Stimulated activated CD8-positive, alpha-beta memory T cell treated with anti-CD3 and anti-CD28 coated beads, Interleukin-12 subunit alpha, Interleukin-12 subunit beta, amount 100 ng/mL, for 1 hour (primary cell): ENCODE results near the gene HIC1.

Experiments used
- DNase-seq: peaks from one replicate; pipeline ENCODE4 v3.0.0-alpha.2; 2020; ENCODE audit warnings: low read depth

Gene HIC1

DNA sequence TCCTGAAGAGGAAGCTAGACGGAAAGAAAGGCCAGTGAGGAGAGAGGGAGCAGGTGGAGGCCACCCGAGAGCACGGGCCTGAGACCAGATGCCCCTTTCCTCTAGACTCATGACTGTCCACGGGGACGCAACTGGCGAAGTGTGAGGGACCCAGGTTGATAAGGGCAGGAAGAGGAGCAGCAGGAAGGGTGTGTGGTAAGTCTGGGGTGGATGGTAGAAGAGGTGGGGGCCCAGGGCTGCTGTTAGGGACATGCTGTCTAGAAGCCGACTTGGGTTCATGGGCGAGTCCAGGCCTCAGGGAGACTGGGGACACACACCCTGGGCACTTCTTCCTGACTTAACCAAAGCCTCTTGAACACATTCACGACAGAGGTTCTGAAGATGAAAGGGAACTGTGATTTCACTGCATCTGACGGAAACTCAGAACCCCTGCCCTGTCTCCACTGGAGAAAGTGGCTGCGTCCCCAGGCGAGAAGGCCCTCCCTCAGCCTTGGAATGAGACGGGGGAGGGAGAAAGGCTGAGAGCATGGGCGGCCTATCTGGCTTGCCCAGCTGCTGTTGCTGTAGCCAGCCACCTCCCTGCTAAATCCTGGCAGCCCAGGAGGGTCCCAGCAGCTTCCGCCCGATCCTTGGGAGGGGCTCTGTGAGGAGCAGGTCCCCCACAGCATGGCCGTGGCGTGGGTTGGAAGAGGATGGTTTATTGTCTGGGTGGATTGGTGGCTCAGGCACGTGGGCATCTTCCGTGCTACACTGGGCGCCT is 6.0 kb downstream of the HIC1 start:
- DNase-seq: no peak

DNA sequence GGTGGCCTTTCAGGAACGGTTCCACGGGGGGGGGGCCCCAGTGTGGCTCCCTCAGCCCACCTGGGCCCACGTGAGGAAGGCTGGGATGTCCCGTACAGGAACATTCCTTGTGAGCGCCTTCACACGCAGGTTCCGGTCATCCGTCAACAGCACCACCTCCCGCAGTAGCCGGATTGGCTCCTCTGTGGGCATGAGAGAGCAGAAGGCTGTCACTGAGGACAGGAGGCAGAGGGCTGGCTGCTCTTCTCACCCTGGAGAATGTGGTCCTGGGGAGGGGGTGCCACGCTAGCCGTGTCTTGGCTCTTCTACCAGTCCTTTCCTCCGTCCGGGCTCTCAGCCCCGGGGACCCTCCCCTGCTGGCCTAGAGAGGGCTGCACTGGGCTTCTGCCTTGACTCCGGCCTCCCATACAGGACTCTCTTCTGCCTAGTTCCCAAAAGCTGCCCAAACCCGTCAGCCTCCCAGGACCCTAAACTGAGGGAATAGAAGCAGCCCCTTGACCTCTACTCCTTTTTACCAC is 6.6 kb downstream of the HIC1 start:
- DNase-seq: no peak

DNA sequence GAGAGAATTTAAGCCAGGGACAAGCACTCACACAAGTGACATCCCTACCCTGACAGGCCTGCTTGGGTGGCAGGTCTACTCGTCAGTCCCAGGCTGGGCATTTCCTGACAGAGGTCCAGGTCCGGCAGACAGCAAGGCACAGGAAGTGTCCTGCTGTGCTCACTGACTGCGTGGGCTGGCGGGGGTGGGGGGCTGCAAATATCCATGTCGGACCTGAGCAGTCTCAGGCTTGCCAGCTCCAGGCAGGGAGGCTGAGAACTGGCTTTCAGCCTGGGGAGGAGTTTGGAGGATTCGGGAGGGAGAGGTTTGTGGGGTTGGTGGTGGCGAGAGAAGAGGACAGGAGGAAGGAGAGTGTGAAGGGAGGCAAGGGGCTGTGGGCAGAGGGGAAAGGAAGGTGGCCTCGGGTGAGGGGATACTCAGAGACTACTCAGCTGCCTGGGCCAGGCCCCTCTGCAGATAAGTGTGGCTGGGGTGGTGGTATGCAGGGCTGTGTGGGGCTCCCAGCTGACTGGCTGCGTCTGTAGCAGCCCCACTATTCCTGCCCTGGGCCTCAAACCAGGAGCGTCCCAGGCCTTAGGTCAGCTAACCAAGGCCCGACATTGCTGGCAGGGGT is 7.8 kb downstream of the HIC1 start:
- no peak for DNase-seq

DNA sequence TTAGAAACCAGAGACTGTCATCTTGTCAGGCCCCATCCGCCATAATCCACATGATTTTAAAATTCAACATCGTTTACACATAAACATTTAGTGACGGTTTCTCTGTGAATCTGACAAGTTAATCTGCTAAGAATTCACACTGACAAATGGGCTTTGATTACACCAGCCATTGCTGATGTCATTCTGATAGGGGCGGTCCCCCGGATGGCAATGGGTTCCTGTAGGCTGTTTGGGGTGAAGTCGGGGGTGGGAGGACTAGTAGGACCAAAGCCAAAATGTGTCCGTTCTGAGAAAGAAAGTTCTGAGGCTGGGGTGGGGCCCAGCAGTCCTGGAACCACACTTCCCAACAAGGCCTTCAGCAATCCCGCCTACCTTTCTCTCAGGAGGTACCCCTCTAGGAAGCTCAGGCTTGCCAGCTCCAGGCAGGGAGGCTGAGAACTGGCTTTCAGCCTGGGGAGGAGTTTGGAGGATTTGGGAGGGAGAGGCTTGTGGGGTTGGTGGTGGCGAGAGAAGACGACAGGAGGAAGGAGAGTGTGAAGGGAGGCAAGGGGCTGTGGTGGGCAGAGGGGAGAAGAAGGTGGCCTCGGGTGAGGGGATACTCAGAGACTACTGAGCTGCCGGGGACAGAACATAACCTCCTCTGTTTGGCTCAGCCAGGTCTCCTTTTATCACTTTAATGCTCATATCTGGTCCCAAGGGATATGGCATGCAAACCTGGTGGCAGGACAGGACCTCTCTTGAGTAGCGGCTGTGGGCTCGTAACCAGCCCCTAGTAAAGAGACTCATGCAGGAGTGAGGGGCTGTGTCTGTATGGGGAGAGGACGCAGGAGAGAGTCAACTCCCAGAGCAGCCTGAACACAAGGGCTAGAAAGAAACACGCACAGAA is 8.6 kb downstream of the HIC1 start:
- no peak for DNase-seq

DNA sequence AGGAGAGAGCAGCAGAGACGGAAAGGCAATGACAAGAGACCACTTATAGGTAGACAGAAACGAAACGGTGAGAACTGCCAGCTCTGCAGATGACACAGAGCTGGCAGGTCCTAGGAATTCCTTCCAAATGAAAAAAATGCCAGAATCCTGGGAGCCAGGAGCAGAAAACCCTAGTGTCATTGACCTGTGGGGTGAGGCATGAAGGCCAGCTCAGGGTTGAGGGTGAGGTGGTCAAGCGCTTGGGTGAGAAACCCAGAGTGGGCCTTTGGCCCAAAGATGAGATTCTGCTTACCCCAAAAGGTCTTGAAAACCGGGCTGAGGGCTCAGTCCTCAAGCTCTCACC is 9.2 kb downstream of the HIC1 start:
- no peak for DNase-seq

DNA sequence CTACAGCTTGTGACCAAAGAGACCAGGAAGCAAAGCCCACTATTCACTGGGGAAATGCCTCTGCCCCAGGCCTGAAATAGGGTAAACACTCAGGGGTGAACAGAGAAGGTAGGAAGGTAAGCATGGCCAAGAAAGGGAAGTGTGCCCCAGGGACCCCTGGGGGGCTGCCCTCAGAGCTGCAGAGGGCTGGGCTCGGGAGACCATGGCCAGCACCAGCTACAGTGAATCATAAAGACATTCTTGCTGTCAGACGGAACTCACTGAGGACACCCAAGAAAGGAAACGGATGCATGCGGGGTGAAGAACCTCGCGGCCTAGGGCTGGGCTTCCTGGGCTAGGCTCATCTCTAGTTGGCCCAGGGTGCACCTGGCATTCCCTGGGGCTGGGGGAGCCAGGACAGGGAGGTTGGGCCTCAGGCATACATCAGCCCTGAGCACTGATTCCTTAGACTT is 9.6 kb downstream of the HIC1 start:
- DNase-seq: no peak

DNA sequence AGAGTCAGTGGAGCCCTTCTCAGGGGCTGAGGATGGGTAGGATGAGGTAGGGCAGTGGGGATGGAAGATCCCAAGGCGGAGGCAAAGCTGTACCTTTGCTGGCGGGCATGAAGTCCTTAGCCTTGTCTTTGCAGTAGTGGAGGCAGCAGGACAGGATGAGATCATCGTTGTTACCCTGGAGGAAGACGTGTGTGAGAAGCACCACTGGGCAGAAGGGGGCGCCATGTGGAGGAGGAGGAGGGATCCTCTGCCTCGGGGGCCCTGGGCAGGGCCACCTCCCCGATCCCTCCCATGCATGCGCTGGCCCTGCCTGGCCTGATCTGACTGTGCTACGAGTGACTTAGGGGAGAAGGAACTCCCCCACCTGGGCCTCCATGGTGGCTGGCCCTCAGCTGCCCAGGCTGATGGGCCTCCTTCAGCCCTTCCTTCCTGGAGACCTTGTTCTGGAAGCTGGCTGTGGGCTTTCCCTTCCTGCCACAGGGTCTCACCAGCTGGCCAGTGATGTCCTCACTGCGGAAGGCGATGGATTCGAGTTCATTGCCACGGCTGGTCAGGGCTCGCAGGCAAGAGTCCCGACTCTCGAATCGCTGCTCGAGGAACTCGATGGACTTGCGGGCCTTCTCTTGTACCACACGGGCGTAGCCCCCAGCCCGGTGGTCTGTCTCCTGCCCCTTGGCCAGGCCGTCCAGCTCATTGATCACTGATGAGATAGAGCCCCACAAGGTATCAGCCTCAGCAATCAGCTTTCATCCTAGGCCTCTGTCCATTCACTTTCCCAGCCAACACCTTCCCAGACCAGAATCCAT is 10.3 kb downstream of the HIC1 start:
- no peak for DNase-seq

DNA sequence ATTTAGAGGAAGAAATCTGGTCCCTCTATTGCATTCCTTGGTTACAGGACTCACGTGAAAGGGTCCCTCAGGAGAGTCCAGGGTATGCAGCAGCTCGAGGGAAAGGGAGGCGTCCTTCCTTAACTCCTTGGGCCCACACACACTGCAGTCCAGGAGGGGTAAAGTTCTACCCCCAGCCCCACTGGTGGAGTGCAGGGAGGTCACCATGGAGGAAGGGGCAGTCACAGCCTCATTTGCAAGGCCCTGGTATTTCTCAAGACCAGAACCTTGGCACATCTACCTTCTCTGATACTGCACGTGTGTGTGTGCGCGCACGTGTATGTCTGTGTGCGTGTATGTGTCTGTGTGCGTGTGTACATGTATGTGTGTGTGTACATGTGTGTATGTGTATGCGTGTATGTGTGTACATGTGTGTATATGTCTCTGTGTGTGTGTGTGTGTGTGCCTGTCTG is 11.1 kb downstream of the HIC1 start:
- no peak for DNase-seq

DNA sequence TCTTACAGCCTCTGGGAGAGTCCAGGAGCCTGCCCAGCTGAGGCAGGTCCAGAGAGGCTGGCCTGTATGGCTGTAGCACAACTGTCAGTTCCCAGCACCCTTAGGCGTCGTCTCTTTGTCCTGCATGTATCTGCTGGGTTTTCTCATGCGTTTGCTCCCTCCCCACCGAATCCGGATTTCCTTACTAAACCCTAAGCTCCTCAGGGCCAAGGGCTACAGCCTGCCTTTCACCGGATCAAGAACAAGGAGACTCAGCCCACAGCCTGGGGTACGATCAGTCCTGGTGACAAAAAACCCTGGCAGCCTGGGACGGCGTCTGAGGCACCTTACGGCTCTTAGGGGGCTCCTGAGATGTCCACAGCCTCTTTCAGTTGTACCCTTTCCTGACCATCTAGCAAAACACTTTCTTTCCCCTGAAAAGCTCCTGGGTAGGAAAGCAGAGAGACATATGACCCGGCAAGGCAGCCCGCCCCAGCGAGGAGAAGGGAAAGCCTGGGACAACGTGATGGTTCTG is 12.2 kb downstream of the HIC1 start:
- DNase-seq: no peak

DNA sequence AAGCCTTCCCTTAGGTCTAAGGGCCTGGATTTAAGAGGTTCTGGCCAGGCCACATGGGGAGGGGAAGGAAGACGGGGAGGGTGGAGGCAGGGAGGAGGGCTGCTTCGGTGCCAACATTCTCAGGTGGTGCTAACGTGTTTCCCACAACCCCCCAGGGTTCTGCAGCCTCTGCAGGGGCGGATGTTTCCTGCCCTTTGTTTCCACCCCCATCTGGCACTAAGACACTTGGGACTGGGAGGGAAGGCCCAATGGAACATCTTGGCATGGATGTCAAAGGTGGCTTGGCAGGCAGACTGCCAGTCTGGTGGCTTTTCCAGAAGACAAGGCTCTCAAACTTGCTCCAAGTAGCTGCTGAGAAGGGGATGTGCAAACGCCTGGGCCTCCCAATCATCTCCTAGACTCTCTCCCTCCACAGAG is 12.7 kb downstream of the HIC1 start:
- no peak for DNase-seq

DNA sequence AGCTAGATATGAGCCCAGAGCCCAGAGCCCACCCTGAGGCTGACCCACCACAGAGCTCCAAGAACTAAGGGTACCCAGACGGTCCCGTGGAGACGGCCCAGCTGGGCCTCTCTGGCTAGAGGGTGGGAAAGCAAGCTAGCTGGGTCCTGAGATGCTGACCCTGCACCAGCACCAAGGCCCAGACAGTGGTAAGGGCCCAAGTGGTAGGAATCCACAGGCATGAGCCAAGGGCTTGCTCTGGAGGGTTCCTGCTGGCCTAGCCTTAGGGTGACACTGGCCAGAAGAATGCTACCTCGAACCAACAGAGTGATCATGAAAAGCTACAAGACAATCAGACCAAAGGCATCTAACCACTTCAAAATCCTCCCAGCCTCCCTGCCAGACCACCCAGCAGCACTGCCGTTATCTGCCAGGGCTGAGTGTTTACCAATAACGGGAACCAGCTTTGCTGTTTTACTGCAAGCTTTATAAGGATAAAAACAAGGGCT is 13.2 kb downstream of the HIC1 start:
- DNase-seq: no peak

DNA sequence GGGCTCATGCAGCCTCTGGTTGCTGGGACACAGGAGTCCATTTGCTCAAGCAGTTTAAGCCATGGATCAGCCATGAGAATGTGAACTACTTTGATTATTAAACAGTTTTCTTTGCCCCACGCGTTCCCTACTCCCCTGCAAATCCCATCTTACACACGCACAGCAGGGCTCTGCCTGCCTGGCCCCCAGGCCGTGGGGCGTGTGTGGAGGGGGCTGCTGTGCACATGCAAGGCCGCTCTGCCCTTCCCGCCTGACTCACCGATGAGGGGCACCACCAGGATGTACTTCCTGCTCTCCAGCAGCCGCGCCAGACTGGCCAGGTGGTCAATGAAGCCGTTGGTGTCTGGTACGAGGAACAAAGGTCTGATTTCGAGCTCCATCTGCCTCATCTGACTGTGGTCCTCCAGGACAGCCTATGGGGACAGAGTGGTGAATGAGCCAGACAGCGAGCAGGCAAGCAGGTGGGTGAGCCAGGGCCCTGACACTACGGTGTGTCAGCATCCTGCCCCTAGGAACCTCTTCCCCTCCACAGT is 13.7 kb downstream of the HIC1 start:
- no peak for DNase-seq

DNA sequence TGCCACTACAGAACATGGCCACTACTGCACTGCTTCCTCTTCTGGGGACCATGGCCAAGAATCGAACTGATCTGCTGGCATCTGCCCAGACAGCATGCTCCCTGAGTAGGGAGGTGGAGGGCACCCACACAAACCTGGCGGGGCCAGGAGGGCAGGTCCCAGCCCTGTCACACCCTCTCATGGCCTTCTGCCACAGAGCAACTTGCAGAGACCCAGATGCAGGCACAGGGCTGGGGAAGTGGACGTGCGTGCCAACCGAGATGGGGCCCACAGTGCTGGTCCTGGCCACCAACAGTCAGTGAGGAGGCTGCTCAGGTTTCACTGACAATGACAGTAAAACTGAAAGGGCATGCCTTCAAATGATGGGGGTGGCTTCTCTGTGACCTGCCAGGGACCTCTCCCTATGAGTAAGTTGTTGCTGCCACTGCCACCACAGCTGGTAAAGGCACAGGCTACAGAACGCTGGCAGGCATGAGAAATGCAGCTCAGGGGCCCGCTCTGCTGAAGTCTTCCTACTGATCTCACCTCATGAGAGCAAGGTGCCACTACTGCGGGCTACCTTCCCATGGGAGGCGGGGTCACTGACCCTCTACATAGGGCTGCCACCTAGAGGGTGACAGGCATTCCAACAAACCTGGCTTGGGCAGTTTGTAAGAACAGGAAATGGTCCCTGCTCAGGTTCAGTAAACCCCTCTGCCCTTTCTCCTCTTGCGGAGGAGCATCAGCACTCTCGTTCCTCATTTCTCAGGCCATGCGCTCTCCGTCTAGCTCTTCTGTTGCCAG is 15.5 kb downstream of the HIC1 start:
- no peak for DNase-seq

DNA sequence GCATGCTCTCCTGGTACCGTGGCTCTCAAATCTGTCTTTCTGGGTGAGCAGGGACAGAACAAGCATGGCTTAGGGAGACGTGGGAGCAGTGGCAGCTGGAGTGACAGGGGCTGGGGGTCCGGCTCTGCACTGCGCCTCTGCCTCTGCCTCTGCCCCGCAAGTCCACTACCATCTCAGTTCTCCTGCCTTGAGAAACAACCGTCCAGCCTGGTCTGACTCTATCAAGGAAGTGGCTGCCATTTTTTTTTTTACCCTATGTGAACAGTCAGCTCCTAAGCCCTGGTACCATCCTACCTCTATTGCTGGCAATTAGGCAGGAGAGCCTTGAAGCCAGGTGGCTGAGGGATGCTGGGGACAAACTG is 16.1 kb downstream of the HIC1 start:
- no peak for DNase-seq

DNA sequence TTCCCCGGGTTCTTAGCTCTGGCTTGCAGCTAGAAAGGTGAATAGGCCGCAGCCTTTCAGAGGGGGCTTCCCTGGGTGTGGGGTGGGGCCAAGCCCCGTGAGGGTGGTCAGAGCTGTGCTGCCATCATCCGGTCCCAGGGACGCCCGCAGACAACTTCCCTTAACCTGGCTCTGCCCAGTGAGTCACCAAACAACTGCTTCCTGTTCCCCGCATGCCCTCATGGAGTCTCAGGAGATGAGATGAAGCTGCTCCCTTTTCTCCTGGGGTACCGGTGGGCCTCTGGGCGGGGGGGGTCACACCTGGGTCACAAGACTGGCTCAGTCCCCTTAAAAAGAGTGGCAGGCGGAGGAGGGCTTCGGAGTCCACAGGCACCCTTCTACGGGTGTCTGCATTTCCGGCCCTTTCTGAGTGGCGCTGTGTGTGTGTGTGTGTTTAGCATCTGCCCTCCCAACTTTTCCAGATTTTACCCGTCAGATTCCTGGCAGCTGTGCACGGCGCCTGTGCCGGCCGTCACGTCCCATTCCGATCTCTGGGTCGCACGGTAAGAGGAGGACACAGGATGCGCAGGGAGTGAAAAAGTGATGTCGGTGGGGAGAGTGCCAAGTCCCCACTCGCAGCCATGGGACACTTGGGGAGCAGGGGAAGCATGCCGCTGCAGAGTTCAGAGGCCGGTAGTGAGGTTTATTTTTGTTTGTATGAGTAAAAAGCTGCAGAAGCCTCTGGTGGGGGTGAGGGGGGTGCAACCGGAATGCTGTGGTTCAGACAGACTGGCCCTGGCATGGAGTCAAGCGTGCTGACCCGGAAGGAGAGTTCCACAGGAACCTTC is 16.8 kb downstream of the HIC1 start:
- no peak for DNase-seq

DNA sequence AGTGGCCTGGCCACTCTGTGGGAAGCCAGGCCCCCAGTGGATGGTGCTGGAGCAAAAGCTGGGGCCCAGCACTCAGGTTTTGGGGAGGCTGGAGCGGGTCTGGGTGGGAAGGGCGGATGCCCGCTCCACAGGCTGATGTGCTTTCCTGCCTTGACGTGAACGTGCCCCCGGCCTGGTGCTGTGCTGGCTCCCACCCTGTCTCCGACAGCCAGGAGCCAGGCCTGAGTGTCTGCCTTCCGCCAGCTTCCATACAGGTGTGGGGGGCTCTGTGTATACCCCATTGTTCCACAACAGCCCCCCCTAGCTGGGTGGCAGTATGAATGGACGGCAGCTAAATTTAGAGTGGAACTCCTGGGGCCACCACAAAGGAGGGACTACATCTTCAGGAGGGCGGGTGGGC is 20.0 kb downstream of the HIC1 start:
- no peak for DNase-seq

DNA sequence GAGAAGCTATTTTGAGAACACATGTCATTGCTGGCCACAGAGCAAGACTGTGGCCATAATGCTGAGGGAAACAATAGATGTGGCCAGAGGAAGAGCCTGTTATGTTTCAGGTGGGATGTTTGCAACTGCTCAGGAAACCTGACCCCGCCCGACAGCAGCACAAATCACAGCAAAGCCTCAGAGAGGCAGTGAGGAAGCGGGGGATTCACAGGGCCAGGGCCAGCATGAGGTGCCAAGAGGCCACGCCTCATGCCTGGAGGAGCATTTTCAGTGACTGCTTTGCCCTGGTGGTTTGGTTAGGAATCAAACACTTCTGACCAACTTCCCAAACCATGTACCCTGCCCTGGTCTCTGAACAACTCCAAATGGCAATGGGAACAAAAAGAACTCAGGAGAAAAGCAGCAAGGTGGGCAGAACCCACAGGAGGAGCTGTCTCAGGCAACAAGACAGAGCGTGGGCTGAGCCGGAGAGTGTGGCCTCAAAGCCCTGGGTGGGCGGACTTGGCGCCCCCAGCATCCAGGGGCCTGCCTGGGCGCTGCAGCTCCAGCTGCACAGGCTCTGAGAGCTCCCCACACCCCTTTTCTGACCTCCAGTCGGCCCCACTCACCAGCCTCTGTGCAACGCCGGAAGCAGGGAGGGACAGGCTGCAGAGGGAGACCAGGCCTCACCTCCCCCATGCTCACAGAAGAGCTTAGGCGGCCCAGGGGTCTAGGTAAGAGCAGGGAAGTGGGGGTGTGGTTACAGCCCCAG is 20.6 kb downstream of the HIC1 start:
- no peak for DNase-seq

DNA sequence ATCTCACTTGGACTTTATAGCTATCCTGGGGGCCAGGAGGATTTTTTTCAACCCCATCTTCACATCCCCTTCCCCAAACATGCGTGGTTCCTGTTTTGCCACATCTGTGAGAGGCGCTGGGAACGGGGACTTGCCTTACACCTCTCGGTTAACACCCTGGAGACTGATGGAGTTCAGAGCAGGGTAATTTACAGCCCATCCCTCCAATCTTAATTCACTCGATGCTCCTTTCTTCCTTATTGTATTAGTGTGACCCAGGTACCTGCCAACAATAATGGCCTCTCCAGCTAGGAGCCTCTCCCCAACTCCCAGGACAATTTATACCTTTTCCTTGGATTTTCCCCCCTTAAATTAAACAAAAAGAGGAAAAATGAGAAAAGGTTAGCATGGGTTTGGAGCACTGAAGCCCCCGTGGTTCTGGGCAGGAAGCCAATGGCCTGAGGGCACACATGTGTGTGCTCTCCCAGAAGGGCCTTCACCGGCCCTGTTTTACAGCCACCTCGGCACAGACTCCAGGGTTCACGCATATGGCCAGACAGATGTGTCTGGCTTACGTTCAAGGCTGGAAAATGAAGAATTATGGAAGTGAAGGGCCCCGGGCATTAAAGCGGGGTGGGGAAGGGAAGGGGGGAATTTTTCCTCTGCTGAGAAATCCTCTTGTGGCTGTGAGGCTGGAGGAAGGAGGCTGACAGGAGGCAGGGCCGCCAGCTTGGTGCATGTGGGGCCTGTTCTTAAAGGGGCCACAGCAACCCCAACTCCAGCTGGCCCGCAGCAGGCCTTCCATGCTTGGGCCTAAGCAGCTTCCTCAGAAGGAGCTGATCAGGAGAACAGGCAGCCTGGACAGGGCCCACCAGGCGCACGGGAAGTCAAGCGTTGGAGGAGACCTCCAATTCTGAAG is 21.4 kb downstream of the HIC1 start:
- no peak for DNase-seq
